ENCODE measurements around the gene C11orf86.

- TF ChIP-seq CTCF (IDR thresholded peaks at IDR 0.05; ENCODE audit: borderline replicate concordance, extremely low read depth, low read length, poor library complexity, severe bottlenecking) = no peak
- TF ChIP-seq EZH2 (IDR thresholded peaks at IDR 0.05; ENCODE audit: borderline replicate concordance, low read depth, low read length, severe bottlenecking) = no peak
Measured at GRCh38 chr11:66971488-66971887, 3.6 kb upstream of the C11orf86 start.
